HS-27A (cell line): ENCODE measurements around the gene CD79A.
"Not testable (repeated sequence)": the region's sequence is repeated elsewhere in the genome, so short reads cannot be mapped to it uniquely, and the experiment has no call there.

Experiments used
- DNase-seq: peaks from one replicate; pipeline ENCODE4 v3.0.0-alpha.2; 2012; ENCODE audit warnings: low read depth, missing footprints

Gene CD79A

DNA sequence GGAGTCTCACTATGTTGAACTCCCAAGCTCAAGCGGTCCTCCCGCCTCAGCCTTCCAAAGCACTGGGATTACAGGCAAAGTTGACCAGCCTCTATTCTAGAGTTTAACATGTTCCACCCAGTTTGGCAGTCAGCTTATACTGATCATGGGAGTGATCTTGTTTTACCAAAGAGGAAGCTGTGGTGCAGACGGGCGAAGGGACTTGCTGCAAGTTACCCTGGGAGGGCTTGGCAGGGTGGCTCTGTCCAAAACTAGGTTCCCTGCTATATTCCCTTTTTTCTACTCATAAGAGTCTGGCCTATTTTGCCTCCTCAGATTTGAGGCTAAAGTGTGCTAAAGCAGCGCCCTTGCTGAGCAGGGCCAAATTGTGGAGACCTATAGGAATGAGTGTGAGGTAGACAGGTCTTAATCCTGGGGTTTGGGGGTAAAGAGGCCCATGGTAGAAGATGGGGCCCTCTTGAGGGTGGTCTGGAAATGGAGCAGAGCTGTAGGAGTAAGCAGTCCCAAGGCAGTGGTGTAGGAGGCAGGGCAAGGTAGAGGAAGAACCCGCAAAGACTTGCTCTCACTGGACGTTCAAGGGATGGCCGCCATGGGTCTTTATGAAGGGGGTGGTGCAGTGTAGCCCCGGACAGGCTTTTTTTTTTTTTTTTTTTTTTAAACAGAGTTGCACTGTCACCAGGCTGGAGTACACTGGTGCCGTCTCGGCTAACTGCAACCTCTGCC is 13.7 kb upstream of the CD79A start:
- DNase-seq = no peak

DNA sequence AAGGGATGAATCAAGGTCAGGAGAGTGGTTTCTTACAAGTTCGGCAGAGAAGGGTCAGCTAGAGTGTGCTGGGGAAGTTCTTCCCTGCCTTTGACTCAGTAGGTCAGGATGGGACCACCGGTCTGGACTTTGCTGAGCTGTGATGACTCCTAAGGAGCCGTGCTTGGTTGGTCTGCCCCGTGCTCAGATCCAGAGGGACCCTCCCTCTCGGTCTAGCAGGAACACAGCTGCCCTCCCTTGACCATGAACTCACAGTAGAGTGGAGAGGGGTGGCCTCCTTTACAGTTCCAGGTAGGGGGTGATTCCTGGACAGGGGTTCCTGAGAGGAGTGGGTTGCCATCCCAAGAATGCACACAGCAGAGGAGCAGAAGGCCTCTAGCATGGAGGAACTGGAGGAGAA is 12.7 kb upstream of the CD79A start:
- no peak for DNase-seq

DNA sequence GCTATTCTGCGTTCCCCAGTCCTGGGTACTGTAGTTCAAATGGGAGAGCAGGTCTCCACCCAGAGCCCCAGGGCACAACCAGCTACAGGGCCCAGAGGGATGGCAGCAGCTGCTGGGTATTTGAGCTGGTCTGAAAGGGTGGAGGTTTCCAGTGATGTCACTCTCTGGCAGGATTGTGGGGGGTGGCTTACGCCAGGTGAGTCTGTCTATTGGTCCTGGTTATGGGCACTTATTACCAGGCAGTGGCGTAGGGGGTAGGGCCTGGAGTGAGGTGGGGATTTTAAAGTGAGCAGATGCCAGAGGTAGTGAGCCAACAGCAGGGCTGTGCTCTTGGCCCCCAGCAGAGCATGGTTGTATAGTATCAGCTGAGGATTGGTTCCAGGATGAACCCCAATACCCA is 10.8 kb upstream of the CD79A start:
- no peak for DNase-seq

DNA sequence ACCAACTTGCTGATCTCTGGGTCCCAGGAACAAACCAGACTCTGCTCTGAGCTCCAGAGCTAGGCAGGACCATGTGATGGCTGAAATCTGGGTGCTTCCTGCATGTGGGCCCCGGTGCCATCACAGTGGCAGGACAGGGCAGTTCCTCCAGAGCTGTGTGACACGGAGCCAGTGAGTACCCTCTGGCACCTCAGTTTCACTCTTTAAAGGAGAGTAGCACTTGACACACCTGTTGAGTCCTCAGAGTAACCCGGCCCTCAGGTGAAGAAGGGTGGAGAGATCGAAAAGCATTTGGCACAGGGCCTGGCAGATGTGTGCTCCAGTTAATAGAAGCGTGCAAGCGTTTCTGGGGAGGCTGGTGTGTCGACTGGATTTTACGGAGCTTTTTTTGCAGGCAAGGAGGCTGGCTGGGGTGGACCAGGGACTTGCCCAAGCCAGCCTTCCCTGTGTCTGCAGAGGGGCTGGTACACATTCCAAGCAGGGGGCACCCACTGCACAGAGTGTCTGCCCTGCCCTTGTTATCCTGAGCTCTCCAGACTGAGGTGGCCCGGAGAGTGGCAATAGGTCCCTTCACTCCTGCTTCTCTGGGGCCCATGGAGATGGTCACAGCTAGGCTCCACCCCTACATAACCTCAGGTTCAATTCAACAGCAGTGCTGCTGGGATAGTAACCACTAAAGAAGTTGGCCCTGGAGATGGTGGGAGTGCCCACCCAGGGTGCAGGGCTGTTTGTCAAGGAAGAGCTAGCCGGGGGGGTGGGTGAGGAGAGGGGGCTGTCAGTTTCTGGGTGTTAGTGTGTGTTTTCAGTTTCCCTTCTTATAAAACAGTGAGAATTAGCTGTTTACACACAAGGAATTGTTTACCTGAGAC is 8.7 kb upstream of the CD79A start:
- DNase-seq = no peak

DNA sequence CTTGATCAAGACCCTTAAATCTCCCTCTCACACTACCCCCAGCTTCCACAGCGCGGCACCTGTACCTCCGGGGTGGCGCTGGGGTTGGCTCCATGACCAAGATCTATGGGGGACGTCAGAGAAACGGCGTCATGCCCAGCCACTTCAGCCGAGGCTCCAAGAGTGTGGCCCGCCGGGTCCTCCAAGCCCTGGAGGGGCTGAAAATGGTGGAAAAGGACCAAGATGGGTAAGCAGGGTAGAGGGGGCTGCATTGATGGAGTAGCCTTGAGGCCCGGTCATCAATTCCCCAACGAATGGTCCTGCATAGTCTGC is 8.1 kb upstream of the CD79A start:
- DNase-seq = no peak

DNA sequence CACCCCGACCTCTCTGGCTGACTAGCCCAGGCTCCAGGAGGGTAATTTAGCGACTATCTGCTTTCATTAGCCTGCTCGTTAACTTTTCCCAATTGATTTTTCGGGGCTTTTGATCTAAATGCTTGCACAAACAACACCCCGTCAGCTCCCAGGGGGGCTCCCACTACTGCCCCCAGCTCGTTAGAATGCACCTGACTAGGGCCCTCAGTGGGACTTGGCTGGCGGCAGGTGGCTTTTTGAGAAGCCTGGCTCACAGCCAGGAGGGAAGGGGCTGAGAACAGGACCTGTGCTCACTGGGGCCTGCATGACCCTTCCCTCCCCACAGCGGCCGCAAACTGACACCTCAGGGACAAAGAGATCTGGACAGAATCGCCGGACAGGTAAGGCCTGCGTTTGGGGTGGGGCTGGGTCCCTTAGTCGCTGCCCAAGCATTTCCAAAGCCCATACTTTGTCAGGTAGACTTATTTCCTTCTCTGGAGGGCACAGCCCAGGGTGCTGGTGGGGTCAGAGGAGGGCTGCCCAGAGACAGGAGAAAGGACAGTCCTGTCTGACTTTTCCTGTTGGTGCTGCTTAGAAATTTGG is 7.6 kb upstream of the CD79A start:
- no peak for DNase-seq

DNA sequence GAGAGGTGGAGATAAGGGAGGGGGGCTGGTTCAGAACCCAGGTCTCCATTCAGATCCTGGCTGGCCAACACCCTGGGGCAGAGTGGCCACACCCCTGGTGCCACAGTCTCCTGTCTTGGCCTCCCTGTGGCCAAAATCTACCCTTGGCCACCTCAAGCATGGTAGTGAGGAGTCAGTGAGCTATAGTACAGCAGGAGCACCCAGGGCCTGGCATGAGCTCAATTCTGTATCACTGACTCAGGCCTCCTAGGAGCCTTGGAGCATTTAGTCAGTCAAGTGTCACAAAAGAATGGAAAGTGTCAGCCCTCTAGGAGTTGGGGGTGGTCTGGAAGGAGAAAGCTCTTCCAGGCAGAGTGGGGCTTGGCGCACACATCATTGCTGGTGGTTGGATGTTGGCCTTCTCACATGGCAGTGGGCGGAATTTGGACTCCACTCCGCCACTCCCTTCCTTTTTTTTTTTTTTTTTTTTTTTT is 6.6 kb upstream of the CD79A start:
- no peak for DNase-seq

DNA sequence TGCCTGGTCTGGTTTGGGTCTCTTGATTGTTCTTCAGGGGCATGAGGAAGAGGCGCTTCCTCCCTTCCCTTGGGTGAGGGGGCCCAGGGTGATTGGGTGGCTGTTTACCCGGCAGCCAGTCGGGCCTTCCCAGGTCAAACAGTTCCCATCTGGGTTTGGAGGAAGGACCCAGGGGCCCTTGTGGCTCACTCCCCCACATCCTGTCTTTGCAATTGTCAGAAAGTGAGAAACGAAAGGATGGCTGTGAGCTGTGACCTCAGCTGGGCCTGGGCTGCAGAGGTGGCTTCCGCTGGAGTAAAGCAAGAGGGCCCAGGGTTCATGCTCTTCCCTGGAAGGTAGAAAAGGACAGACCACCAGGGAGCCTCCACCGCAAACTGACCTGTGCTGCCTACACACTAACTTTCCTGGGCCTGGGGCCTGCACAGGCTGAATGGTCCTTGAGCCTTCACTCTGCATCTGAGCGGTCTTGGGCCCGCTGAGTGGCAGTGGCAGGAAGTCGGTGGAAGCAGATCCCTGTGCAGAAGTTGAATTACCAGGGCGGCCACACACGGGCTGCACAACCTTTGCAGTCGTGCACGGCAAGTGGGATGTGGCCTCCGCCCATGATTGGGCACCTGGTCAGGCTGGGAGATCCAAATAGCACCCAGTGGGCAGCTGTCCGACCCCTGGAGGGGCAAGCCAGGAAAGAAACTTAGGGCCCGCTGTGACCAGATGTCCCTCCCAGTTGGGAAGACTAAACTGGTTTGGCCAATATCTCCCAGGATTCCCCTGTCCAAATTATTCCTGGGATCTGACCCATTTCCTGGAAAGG is 5.3 kb upstream of the CD79A start:
- no peak for DNase-seq

DNA sequence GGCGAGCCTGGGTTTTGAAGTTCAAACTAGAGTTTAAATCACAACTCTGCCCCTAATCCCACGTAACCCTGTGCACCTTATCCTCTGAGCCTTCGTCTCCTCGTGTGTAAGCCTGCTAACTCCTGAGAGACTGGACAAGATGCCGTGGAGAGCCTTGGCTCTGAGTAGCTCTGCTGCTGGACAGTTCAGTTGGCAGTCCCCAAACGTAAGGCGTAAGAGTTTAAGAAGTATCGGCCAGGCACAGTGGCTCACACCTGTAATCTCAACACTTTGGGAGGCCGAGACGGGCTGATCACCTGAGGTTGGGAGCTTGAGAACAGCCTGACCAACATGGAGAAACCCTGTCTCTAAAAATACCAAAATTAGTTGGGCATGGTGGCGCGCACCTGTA is 4.7 kb upstream of the CD79A start:
- no peak for DNase-seq

DNA sequence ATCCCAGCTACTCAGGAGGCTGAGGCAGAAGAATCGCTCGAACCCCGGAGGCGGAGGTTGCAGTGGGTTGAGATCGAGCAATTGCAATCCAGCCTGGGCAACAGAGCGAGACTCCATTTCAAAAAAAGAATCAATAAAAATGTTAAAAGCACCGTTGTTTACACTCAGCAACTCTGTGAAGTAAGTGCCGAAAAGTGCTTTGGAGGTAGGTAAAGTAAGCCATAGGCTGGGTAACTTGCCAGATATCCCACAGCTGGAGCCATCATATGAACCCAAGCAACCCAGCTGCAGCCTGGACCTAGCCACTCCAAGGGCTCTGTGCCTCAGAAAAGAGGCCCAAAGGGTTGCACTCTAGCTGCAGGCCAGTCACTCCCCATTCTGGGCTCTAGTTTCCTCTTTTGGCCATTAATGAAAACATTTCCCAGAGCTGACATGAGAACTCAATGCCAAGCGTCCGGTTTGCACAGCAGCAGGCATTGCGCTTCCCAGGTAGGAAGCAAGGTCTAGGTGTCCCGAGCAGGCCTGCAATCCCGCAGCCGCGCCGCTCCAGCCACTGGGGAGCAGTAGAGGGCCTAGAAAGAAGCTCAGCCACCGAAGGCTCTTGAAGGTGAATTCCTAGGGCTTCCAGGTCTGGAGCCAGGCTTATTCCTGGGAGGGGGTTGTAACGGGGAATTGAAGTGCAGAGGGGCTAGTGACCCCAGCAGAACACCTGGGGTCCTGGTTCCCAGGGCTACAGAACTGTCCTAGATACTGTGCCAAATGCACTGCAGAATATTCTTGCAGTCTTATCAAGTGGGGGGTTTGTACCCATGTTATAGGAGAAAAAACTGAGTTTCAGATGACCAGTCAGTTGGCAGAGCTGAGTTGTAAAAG is 4.1 kb upstream of the CD79A start:
- no peak for DNase-seq

DNA sequence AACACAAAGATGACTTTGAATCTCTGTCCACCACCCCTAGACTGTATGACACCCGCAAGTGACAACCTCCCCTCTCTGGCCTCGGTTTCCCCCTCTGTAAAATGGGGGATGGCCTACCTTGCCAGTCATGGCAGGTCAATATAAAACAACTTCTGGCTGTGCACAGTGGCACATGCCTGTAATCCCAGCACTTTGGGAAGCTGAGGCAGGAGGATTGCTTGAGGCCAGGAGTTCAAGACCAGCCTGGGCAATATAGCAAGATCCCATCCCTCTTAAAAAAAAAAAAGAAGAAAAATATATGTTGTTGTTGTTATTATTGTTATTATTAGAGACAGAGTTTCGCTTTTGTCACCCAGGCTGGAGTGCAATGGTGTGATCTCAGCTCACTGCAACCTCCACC is 1.1 kb upstream of the CD79A start:
- DNase-seq = not testable (repeated sequence)

DNA sequence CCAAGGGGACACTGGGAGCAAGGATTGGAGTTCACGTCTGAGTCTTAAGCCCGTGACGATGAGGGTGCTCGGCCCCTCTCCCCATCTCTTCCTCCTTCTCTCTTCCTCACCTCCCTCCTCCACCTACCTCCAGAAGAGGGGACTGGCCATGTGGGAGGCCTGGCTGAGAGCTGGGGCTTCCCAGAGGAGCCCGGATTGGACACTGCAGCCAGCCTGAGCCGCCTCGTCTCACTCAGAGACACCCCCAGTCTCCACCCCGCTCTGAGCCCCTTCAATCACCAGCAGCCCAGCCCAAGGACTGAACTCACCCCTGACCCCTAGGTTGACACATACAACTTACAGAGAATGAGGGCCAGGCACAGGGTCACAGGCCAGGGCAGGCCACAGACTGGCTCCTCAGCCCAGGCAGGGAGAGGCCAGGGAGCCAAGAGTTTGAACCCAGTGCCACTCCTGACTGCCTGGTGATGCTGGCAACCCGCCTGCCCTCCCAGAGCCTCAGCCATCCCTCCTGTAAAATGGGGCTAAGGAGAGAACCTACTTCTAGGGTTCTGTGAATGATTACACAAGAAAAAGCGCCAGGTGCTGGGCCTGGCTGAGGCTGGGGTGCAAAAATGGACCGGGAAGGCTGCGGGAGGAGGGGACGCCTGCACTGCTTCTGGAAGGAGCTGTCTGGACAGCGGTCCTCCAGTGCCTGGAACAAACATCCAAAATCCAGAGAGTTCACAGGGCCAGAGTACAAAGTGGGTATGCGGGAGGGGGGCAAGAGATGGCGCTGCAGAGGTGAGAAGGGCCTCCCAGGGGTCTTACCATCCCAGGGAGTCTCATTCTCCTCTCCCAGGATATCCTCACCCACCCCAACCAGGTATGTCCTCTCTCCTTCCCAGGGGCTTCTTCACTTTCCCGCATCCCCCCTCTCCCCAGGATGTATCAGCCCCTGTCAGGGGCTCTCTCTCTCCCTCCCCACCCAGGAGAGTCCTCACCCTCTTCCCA is 1.1 kb downstream of the CD79A start:
- DNase-seq = no peak

DNA sequence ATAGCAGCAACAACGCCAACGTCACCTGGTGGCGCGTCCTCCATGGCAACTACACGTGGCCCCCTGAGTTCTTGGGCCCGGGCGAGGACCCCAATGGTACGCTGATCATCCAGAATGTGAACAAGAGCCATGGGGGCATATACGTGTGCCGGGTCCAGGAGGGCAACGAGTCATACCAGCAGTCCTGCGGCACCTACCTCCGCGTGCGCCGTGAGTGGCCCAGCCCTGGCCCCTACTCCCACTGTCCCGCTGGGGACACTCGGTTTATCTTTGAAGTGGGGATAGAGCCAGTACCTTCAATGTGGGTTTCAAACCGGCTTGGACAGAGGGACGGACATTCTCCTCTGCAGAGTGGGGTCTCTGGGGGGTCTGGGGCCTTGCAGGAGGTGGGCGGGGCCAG is 2.0 kb downstream of the CD79A start:
- DNase-seq = no peak

DNA sequence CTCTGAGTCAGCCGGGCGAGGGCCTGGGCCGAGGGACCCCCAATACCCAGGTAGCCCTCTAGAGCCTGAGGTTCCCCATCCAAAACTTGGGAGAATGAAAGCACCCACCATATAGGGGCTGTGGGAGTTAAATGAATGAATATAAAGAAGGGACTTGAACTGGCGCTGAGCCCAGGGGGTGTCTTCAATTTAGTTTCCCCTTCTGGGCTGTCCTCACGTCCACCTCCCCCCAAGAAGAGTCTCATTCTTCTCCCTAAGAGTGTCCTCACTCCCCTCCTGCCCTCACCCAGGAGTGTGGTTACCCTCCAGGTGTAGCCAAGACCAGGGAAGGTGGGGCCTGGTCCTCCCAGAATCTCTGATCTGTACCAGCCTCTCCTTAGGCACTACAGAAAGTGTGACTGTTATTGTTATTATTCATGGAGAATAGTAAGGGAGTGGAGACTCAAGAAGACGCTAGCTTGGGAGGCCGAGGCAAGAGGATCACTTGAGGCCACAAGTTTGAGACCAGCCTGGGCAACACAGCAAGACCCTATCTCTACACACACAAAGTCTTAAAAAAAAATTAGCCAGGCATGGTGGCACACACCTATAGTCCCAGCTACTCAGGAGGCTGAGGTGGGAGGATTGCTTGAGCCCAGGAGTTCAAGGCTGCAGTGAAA is 2.7 kb downstream of the CD79A start:
- no peak for DNase-seq

DNA sequence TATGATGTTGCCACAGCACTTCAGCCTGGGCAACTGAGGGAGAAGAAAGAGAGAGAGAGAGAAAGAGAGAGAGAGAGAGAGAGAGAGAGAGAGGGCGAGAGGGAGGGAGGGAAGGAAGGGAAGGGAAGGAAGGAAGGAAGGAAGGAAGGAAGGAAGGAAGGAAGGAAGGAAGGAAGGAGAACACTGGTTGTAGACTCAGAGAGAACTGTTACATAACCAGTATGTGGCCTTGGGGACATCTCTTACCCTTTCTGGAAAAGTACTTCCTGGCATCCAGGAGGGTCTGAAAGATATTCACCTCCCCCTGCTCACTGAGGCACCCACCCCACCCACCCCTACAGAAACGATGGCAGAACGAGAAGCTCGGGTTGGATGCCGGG is 3.2 kb downstream of the CD79A start:
- DNase-seq = no peak

DNA sequence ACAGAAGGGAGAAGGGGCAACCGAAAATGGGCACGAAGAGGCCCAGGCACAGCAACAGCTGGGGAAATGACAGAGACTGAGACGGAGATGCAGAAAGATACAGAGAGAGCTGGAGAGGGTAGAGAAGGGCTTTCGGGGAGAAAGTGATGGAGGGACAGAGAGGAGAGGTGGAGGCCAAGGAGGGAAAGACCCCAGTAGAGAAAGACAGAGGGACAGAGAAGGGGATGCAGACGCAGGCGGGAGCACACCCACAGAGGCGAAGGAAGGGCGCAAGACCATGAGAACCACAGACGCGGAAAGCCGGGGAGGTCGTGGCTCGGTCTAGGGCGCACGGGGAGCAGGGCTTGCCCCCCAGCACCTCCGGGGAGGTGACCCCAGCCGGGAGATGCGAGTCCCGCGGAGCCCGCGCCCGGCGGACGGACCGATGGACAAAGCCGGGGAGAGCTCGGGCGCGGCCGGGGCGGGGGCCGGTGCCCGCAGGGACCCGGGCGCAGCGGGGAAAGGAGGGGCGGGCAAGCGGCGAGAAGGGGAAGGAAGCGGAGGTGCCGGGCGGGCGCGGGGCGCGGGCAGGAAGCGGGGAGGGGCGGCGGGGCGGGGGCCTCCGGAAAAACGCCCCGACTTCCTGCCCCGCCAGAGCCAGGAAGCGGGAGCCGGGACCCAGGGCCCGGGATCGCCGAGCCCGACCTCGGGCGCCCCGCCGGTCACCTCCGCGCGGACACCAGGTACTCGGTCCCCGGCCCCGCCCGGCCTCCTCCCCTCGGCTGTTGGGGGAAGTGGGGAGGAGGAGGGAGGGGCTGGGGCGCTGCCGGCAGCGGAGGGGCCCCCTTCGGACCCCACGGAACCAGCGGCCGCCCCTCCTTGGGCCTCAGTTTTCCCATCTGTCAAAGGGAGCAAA is 5.7 kb downstream of the CD79A start, which contains the start of gene ARHGEF1:
Gene ARHGEF1 (plus strand): TSS at position 617 of the 895 bp plus-strand sequence. CDS start 4,899 bp downstream, outside the sequence.
- DNase-seq = no peak

DNA sequence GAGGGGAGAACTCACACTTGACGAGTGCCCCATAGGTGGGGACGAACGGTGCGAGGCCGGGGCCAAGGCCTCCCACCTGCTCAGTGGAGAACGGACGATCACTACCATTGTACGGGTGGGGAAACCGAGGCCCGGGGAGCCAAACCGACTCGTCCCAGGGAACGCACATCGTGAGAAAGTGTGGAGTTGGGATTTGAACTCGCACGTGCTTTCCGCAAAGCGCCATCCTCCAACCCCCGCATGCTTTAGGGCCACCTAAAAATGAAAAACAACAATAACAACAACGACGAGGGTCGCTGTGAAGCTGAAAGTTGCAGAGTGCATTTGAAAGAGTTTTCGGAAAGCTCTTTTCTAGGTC is 6.4 kb downstream of the CD79A start:
- DNase-seq = no peak
